ENCODE results near the gene PRMT5. TPM values are rescaled to one million over a fixed set of nuclear protein-coding genes. Genes with fewer than 3 reads are reported as not detected.

Gene PRMT5
- 10 to 100 TPM; 15.6 to 19.3 TPM for total RNA-seq
- 31.6 TPM for polyA plus RNA-seq (2013, experiment 1 of 2)
- 28.4 TPM for polyA plus RNA-seq (2013, experiment 2 of 2)
- total RNA-seq: 17.9 to 298 (median 39.8) reads per million in 172 experiments

DNA sequence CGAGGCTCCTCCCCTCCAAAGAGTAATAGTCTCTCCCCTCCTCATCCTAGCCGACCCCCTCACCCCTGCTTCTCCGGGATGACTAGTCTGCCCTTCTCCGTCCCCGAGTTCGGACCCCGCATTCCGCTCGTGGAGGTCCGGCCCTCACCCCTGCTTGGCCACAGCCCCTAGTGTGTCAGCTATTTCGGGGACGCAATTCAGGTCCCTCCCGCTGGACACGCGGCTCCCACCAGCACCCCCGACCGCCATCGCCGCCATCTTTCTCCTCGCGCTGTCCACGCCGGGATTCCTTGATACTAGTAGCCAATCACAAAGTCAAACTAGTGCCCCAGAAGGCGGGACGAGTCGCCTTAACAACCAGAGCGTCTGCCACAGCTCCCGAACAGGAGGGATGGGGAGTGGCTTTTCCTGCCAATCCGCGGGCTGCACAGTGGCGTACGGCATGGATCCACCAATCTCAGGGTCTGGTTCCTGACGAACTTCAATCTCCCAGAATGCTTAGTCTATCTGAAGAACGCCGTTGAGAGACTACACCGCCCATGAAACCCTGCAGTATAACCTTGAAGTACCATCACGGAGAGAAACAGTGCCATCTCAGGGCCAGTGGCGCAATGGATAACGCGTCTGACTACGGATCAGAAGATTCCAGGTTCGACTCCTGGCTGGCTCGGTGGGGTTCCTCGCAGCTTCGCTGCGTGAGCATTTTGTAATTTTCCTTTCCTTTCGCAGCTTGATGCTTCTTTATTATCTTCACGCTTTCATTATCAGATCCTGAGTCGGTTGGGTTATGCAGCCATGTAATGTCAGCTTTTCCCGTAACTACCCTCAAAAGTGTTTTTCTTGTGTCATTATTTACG, at the start of gene PRMT5:
Gene PRMT5 (minus strand): TSS at position 273 of the 857 bp plus-strand sequence. CDS start 15 bp downstream, at position 258.
- ATAC-seq (ENCODE audit: poor library complexity) (peak; percentile 96), DNase-seq (peak; percentile 93 to 100 (median 97))
- TF ChIP-seq, protein P1, sequence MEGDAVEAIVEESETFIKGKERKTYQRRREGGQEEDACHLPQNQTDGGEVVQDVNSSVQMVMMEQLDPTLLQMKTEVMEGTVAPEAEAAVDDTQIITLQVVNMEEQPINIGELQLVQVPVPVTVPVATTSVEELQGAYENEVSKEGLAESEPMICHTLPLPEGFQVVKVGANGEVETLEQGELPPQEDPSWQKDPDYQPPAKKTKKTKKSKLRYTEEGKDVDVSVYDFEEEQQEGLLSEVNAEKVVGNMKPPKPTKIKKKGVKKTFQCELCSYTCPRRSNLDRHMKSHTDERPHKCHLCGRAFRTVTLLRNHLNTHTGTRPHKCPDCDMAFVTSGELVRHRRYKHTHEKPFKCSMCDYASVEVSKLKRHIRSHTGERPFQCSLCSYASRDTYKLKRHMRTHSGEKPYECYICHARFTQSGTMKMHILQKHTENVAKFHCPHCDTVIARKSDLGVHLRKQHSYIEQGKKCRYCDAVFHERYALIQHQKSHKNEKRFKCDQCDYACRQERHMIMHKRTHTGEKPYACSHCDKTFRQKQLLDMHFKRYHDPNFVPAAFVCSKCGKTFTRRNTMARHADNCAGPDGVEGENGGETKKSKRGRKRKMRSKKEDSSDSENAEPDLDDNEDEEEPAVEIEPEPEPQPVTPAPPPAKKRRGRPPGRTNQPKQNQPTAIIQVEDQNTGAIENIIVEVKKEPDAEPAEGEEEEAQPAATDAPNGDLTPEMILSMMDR (IDR thresholded peaks at IDR 0.05): no peak
- H3K4me1 Mint-ChIP-seq (ENCODE audit: low read depth): peaks cover 11% of the 10 kb centered on the region
- H3K27me3 ChIP-seq (ENCODE audit: control insufficient read depth in 1 of 2, insufficient read depth in 2 of 2, low read length in 2 of 2): no peaks in the 10 kb centered on the region
- no peak within 1 kb of the TSS for H3K4me3 Mint-ChIP-seq
- H3K9me3 Mint-ChIP-seq: no peaks in the 10 kb centered on the region
- POLR2A ChIA-PET: interaction anchor here (0.5 to 3.6 kb wide), 34 partner anchors 9 to 391 kb away, joined by 3 to 68 read pairs (median 5); partner anchors contain the start of genes ACIN1, AJUBA, C14orf119 and DAD1
- peak within 1 kb of the TSS; percentile 79 to 88 for H3K27ac ChIP-seq (ENCODE audit: low read depth in 1 of 2, low read length in 2 of 2)
- no peak within 1 kb of the TSS for H3K27ac Mint-ChIP-seq
- no peaks in the 10 kb centered on the region for H3K27me3 Mint-ChIP-seq
- H3K4me1 ChIP-seq (ENCODE audit: insufficient read depth, low read length): peaks cover 30% of the 10 kb centered on the region
- peaks cover 26% of the 10 kb centered on the region for H3K36me3 ChIP-seq (ENCODE audit: insufficient read depth, low read length)
- H3K36me3 Mint-ChIP-seq (ENCODE audit: low read depth): peaks cover 18% of the 10 kb centered on the region
- H3K4me3 ChIP-seq (ENCODE audit: low read length): peak within 1 kb of the TSS; percentile 91
- H3K9me3 ChIP-seq (ENCODE audit: control insufficient read depth in 1 of 2, insufficient read depth in 1 of 2, low read length in 2 of 2): no peaks in the 10 kb centered on the region
- intact Hi-C loops (cut with DNase I, micrococcal nuclease): loop anchor here (1.0 to 10.0 kb wide), 5 partner anchors 10 to 395 kb away; partner anchors contain the start of genes RBM23 (in 2 of the 2), HAUS4 (in 1 of the 2), LRP10 (in 1 of the 2) and PABPN1 (in 1 of the 2)
- CTCF ChIA-PET: interaction anchor here (0.9 to 3.0 kb wide), 18 partner anchors 10 to 166 kb away, joined by 3 to 17 read pairs (median 5); partner anchors contain the start of genes ACIN1, AJUBA, C14orf119 and CDH24

DNA sequence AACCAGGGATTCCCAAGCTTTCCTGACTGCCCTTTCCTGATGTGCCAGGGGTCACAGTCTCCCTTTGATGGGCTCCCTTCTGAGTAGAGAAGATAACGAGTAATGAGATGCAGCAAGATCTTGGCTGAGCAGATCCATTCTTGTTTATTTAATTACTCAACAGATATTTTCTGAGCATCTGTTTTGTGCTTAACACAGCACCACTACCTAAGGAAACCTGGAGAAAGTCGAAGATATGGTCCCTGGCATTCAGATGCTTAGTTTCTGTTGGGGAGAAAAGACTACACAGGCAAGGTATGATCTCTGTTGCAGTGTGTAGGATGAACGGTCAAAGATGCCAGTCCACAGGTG, 49.3 kb upstream of the PRMT5 start:
- H3K4me1 ChIP-seq (ENCODE audit: insufficient read depth, low read length): peaks cover 34% of the 10 kb centered on the region
- TF ChIP-seq, protein P1 (IDR thresholded peaks at IDR 0.05): no peak
- Mint-ChIP-seq H3K4me1 (ENCODE audit: low read depth) (peaks cover 9% of the 10 kb centered on the region), H3K9me3 (no peaks in the 10 kb centered on the region), H3K27me3 (no peaks in the 10 kb centered on the region), H3K27ac (no peak overlapping the region), H3K4me3 (peak overlapping the region; percentile 43), H3K36me3 (ENCODE audit: low read depth) (no peaks in the 10 kb centered on the region)
- ChIA-PET CTCF (interaction anchor here (1.6 kb wide), 1 partner anchor 8 kb away, joined by 7 read pairs; no protein-coding TSS in a partner anchor), POLR2A (interaction anchor here (0.6 kb wide), 1 partner anchor 79 kb away, joined by 4 read pairs; no protein-coding TSS in a partner anchor)
- no peak overlapping the region for H3K27ac ChIP-seq (ENCODE audit: low read depth in 1 of 2, low read length in 2 of 2)
- no peaks in the 10 kb centered on the region for H3K9me3 ChIP-seq (ENCODE audit: control insufficient read depth in 1 of 2, insufficient read depth in 1 of 2, low read length in 2 of 2)
- H3K4me3 ChIP-seq (ENCODE audit: low read length): no peak overlapping the region
- DNase-seq: no peak
- intact Hi-C loops (cut with DNase I, micrococcal nuclease): no loop called here
- H3K36me3 ChIP-seq (ENCODE audit: insufficient read depth, low read length): no peaks in the 10 kb centered on the region
- H3K27me3 ChIP-seq (ENCODE audit: control insufficient read depth in 1 of 2, insufficient read depth in 2 of 2, low read length in 2 of 2): peaks cover 4 to 5% of the 10 kb centered on the region in 2 experiments
- no peak for ATAC-seq (ENCODE audit: poor library complexity)

DNA sequence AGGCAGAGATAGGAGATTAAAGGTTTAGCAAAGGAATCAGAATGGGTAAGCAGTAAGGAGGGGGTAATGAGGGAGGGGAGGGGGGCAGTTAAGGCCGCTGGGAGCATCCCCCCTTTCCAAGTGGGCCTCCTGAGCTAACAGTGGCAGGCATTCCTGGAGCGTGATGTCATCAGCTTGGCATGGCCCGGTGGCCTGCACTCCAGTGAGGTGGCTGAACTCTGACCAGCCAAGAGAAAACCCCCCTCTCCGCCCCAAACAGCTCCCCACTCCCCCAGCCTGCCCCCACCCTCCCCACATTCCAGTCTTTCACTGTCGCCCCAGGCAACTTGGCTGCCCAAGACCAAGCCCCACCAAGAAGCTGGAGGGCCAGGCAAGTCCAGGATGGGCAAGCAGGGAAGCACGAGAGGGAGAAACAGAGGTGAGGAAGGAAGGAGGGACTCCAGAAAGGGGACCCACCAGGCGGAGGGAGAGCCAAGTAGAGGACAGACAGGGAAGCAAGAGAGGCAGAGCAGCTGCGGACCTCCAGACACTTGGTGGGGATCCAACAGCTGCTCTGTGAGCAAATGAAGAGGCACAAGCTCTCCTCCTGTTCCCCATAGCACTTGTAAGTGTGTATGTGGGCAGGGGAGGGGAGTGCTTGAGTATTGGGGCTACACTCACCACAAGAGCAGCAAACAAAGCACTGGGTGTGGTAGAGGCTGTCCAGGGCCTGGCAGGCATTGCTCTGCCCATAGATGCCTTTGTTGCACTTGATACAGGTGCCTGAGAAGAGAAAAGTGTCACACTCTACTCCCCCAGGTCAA, 48.7 kb upstream of the PRMT5 start:
- intact Hi-C loops (cut with DNase I, micrococcal nuclease): no loop called here
- H3K27me3 Mint-ChIP-seq: no peaks in the 10 kb centered on the region
- no peak overlapping the region for H3K27ac Mint-ChIP-seq
- Histone ChIP-seq H3K4me1 (ENCODE audit: insufficient read depth, low read length) (peaks cover 29% of the 10 kb centered on the region), H3K36me3 (ENCODE audit: insufficient read depth, low read length) (no peaks in the 10 kb centered on the region), H3K9me3 (ENCODE audit: control insufficient read depth in 1 of 2, insufficient read depth in 1 of 2, low read length in 2 of 2) (no peaks in the 10 kb centered on the region), H3K4me3 (ENCODE audit: low read length) (no peak overlapping the region), H3K27ac (ENCODE audit: low read depth in 1 of 2, low read length in 2 of 2) (no peak overlapping the region), H3K27me3 (ENCODE audit: control insufficient read depth in 1 of 2, insufficient read depth in 2 of 2, low read length in 2 of 2) (peaks cover 4 to 5% of the 10 kb centered on the region in 2 experiments)
- ATAC-seq (ENCODE audit: poor library complexity): no peak
- TF ChIP-seq, protein P1 (IDR thresholded peaks at IDR 0.05): no peak
- peaks cover 9% of the 10 kb centered on the region for H3K4me1 Mint-ChIP-seq (ENCODE audit: low read depth)
- no peaks in the 10 kb centered on the region for H3K36me3 Mint-ChIP-seq (ENCODE audit: low read depth)
- H3K9me3 Mint-ChIP-seq: no peaks in the 10 kb centered on the region
- ChIA-PET POLR2A (interaction anchor here (0.6 to 1.1 kb wide), 2 partner anchors 30 to 80 kb away, joined by 3 to 4 read pairs; no protein-coding TSS in a partner anchor), CTCF (interaction anchor here (1.0 to 1.6 kb wide), 3 partner anchors 9 to 407 kb away, joined by 3 to 7 read pairs (median 3); no protein-coding TSS in a partner anchor)
- peak overlapping the region; percentile 51 for H3K4me3 Mint-ChIP-seq
- DNase-seq: no peak
